HG02852 (cell line): Measurements from ENCODE around the gene DHX38.

ENCODE experiments used
- ATAC-seq: cut with Tn5 transposase; IDR thresholded peaks from one replicate; pipeline ENCODE4 v1.9.1; 2021; ENCODE audit warnings: mild to moderate bottlenecking, moderate library complexity; ENCODE audit not compliant: unreplicated experiment

Gene DHX38

DNA sequence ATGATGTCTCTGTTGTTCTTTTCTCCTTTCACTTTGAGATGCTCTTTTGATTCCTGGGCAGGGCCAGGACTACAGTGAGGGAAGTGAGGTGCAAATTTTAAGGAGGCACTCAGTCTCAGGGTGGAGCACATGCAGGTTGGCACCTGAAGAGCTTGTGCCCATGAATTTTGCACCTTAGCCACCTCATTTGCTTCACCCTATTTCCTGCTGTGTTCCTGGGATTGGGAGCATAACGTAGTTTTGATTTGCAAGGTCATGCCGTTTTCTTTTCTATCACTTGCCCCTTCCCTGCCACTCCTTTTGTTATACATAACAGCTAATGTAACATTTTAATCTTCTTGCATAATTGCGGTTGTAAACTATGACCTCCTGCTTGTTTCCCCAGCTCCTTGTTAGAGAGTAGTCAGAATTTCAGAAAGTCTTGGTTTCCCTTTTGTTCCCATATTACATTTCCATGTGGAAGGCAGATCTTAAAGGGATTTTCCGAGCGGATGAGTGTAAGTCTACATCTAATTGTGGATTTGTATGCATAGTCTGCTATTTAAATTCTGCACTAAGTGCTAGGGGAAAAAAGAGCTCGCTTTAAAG lies 68.6 kb downstream of the DHX38 start:
- no peak for ATAC-seq
